Tongue (tissue), 2 donors: ENCODE data around the gene SPATS2L. TPM values are rescaled to one million over a fixed set of nuclear protein-coding genes. Genes with fewer than 3 reads are reported as not detected.

Experiments used
- DNase-seq: peaks from one replicate; pipeline ENCODE4 v3.0.0-alpha.2; 2015
- total RNA-seq: library from RNA; depleted of rRNA; stranded (reverse); fragments of >200 nt; gene quantifications from one replicate; pipeline ENCODE4 v1.2.3, GENCODE V29; 2014

The SPATS2L gene
- total RNA-seq, 1 donor from 2014 or later: 220 TPM

- peak; percentile 28 for DNase-seq
These were observed 110.4 kb downstream of the SPATS2L start for GRCh38 chr2:200416878-200417277.

GRCh38 chr2:200417366-200417765 lies 110.9 kb downstream of the SPATS2L start:
- no peak for DNase-seq

GRCh38 chr2:200418399-200418798 lies 111.9 kb downstream of the SPATS2L start:
- DNase-seq: no peak

GRCh38 chr2:200419325-200419724 lies 112.8 kb downstream of the SPATS2L start:
- DNase-seq: no peak

- DNase-seq: no peak
These were observed 114.8 kb downstream of the SPATS2L start for GRCh38 chr2:200421270-200421669.

- no peak for DNase-seq
These were observed 115.6 kb downstream of the SPATS2L start for GRCh38 chr2:200422071-200422470.

- no peak for DNase-seq
These were observed 116.2 kb downstream of the SPATS2L start for GRCh38 chr2:200422532-200423261.

- no peak for DNase-seq
These were observed 117.0 kb downstream of the SPATS2L start for GRCh38 chr2:200423541-200423940.

- no peak for DNase-seq
These were observed 118.7 kb downstream of the SPATS2L start for GRCh38 chr2:200425026-200425821.

GRCh38 chr2:200426754-200427153 lies 120.3 kb downstream of the SPATS2L start:
- DNase-seq: no peak

GRCh38 chr2:200428961-200429665 lies 122.6 kb downstream of the SPATS2L start:
- DNase-seq: no peak

GRCh38 chr2:200430017-200430416 lies 123.5 kb downstream of the SPATS2L start:
- no peak for DNase-seq

- DNase-seq: no peak
These were observed 125.7 kb downstream of the SPATS2L start for GRCh38 chr2:200431996-200432705.

- DNase-seq: no peak
These were observed 128.9 kb downstream of the SPATS2L start for GRCh38 chr2:200435379-200435778.

GRCh38 chr2:200438251-200438650 lies 131.8 kb downstream of the SPATS2L start:
- DNase-seq: no peak

GRCh38 chr2:200438846-200439245 lies 132.4 kb downstream of the SPATS2L start:
- DNase-seq: no peak

- no peak for DNase-seq
These were observed 133.5 kb downstream of the SPATS2L start for GRCh38 chr2:200439981-200440380.

GRCh38 chr2:200442471-200442870 lies 136.0 kb downstream of the SPATS2L start:
- no peak for DNase-seq

GRCh38 chr2:200443376-200443775 lies 136.9 kb downstream of the SPATS2L start:
- DNase-seq: no peak

GRCh38 chr2:200443916-200444315 lies 137.4 kb downstream of the SPATS2L start:
- peak; percentile 70 for DNase-seq

- DNase-seq: no peak
These were observed 138.0 kb downstream of the SPATS2L start for GRCh38 chr2:200444530-200444929.

- DNase-seq: no peak
These were observed 138.8 kb downstream of the SPATS2L start for GRCh38 chr2:200445284-200445683.
